Lung (tissue), 12 donors: ENCODE measurements around the gene FRAT1. TPM values are rescaled to one million over a fixed set of nuclear protein-coding genes. Genes with fewer than 3 reads are reported as not detected.
A peak's percentile ranks its signal among the peaks of the same experiment; 100 is the strongest.

Experiments used
- ATAC-seq: fragments of 200-7000 bp; cut with Tn5 transposase; one replicate; pipeline ENCODE4 v1.9.1; 2020; ENCODE audit warnings: moderate number of reproducible peaks; ENCODE audit not compliant: insufficient read depth, low FRiP score
- DNase-seq, 3 donors: peaks; one replicate each; pipeline ENCODE4 v3.0.0-alpha.2; 2013 to 2017
- H3K27ac ChIP-seq, 2 donors: one replicate each; pipeline ENCODE4 v1.5.1; 2013; ENCODE audit warnings: mild to moderate bottlenecking in 2 of 2, moderate library complexity in 2 of 2, control low read depth in 1 of 2, inconsistent platforms in 1 of 2, low read depth in 1 of 2, low read length in 1 of 2
- H3K27me3 ChIP-seq, 3 donors: one replicate each; pipeline ENCODE4 v1.5.1; 2013; ENCODE audit warnings: low read length in 2 of 3; ENCODE audit not compliant: control insufficient read depth in 3 of 3, insufficient read depth in 3 of 3
- H3K36me3 ChIP-seq, 4 donors: one replicate each; pipeline ENCODE4 v1.5.1; 2013; ENCODE audit warnings: low read length in 4 of 4, mild to moderate bottlenecking in 1 of 4, moderate library complexity in 1 of 4; ENCODE audit not compliant: control insufficient read depth in 4 of 4, insufficient read depth in 4 of 4
- H3K4me1 ChIP-seq, 5 donors: one replicate each; pipeline ENCODE4 v1.5.1; 2013; ENCODE audit warnings: low read length in 5 of 5, mild to moderate bottlenecking in 2 of 5, moderate library complexity in 1 of 5; ENCODE audit not compliant: control insufficient read depth in 5 of 5, insufficient read depth in 5 of 5
- H3K4me3 ChIP-seq: one replicate; pipeline ENCODE4 v1.5.1; 2013; ENCODE audit warnings: mild to moderate bottlenecking, control low read depth, moderate library complexity
- H3K9ac ChIP-seq, 2 donors: one replicate each; pipeline ENCODE4 v1.5.1; 2013; ENCODE audit warnings: low read length in 2 of 2, control low read depth in 1 of 2; ENCODE audit not compliant: insufficient read depth in 1 of 2
- H3K9me3 ChIP-seq, 4 donors: one replicate each; pipeline ENCODE4 v1.5.1; 2013; ENCODE audit warnings: low read length in 3 of 4, mild to moderate bottlenecking in 1 of 4, moderate library complexity in 1 of 4; ENCODE audit not compliant: control insufficient read depth in 4 of 4, insufficient read depth in 3 of 4
- CTCF ChIP-seq: IDR thresholded peaks from 2 replicates; pipeline ENCODE4 v1.5.1; 2012; ENCODE audit warnings: mild to moderate bottlenecking; ENCODE audit errors: control extremely low read depth, extremely low read depth
- WGBS, 2 donors: extraction: QIAGEN DNeasy Blood & Tissue Kit; methylation state at CpG; one replicate each; pipeline ENCODE4 v1.1.7; 2013; 5-methylcytosine and 5-hydroxymethylcytosine counted together
- polyA plus RNA-seq, 2 donors: library from polyadenylated mRNA; stranded (reverse); fragments of 200-250 nt; gene quantifications; one replicate each; pipeline ENCODE4 v1.2.1, GENCODE V29; 2013
- total RNA-seq, 2 donors: library from RNA; depleted of rRNA in 1 of 2; stranded (reverse); fragments of >200 nt in 1 of 2; gene quantifications; one replicate each; pipeline ENCODE4 v1.2.1, GENCODE V29; 2014 to 2021
- donor health status: control.
- donor health status: control.
- donor health status: Bipolar disorder and iron deficiency.
- donor health status: healthy.
- donor health status: DM: yes; HTN: yes; CAD: no.

The FRAT1 gene
- total and polyA plus RNA-seq, 4 donors = 2.3 to 14.3 (median 7.5) TPM

- WGBS, 2 donors = 66 to 70% methylated on average over 6 of the region's 6 CpGs
- Histone ChIP-seq H3K27ac (peak overlapping the region in 1 of 2 donors; percentile 15), H3K9ac (no peak overlapping the region), H3K9me3 (no peaks in the 10 kb centered on the region), H3K4me3 (no peak overlapping the region), H3K27me3 (no peaks in the 10 kb centered on the region), H3K36me3 (peaks cover 0 to 22% (median 16%) of the 10 kb centered on the region in 4 donors), H3K4me1 (peaks cover 0 to 8% (median 0%) of the 10 kb centered on the region in 5 donors)
- DNase-seq (peak in 1 of 3 donors; percentile 12), ATAC-seq (no peak)
- no peak for TF ChIP-seq CTCF
Observed at GRCh38 chr10:97356318-97356914, 37.3 kb downstream of the FRAT1 start.

- Histone ChIP-seq H3K4me3 (no peak overlapping the region), H3K4me1 (peaks cover 0 to 8% (median 0%) of the 10 kb centered on the region in 5 donors), H3K27me3 (no peaks in the 10 kb centered on the region), H3K36me3 (peaks cover 0 to 22% (median 15%) of the 10 kb centered on the region in 4 donors), H3K9ac (no peak overlapping the region), H3K27ac (no peak overlapping the region), H3K9me3 (no peaks in the 10 kb centered on the region)
- 91 to 92% methylated on average over 7 of the region's 7 CpGs for WGBS, 2 donors
- DNase-seq (no peak), ATAC-seq (no peak)
- no peak for TF ChIP-seq CTCF
Observed at GRCh38 chr10:97356918-97357317, 37.8 kb downstream of the FRAT1 start.

- no peak for TF ChIP-seq CTCF
- H3K9ac ChIP-seq = no peak overlapping the region
- no peak overlapping the region for H3K27ac ChIP-seq
- peaks cover 0 to 26% (median 15%) of the 10 kb centered on the region in 4 donors for H3K36me3 ChIP-seq
- no peak overlapping the region for H3K4me3 ChIP-seq
- DNase-seq (no peak), ATAC-seq (no peak)
- peaks cover 0 to 12% (median 0%) of the 10 kb centered on the region in 5 donors for H3K4me1 ChIP-seq
- H3K27me3 ChIP-seq = no peaks in the 10 kb centered on the region
- WGBS, 2 donors = 95 to 97% methylated on average over 4 of the region's 4 CpGs
- H3K9me3 ChIP-seq = no peaks in the 10 kb centered on the region
Observed at GRCh38 chr10:97358349-97358748, 39.3 kb downstream of the FRAT1 start.

GRCh38 chr10:97358781-97359180 lies 39.7 kb downstream of the FRAT1 start:
- peaks cover 0 to 14% (median 0%) of the 10 kb centered on the region in 5 donors for H3K4me1 ChIP-seq
- H3K36me3 ChIP-seq = peaks cover 0 to 29% (median 15%) of the 10 kb centered on the region in 4 donors
- TF ChIP-seq CTCF = no peak
- no peak overlapping the region for H3K27ac ChIP-seq
- DNase-seq (no peak), ATAC-seq (no peak)
- 71 to 91% methylated on average over 3 of the region's 3 CpGs for WGBS, 2 donors
- H3K27me3 ChIP-seq = no peaks in the 10 kb centered on the region
- no peaks in the 10 kb centered on the region for H3K9me3 ChIP-seq
- H3K9ac ChIP-seq = no peak overlapping the region
- H3K4me3 ChIP-seq = no peak overlapping the region
